Stomach (tissue), 4 donors: Measurements from ENCODE around the gene TMTC2.

ENCODE experiments used
- POLR2A ChIP-seq, 4 donors: fragments of 450-650 bp; IDR thresholded peaks; one replicate each; pipeline ENCODE4 v1.6.1; 2016; ENCODE audit warnings: antibody characterized with exemption in 4 of 4, control low read depth in 2 of 4, mild to moderate bottlenecking in 1 of 4, moderate library complexity in 1 of 4
- TF ChIP-seq, protein P1 (sequence below), 7 experiments: fragments of 450-650 bp in 4 of 7; fragments of 200-600 bp in 3 of 7; sonication (generic) in 3 of 7; IDR thresholded peaks; one replicate each; pipeline ENCODE4 v1.5.1; 2016 to 2019; ENCODE audit warnings: antibody characterized with exemption in 7 of 7, control low read depth in 2 of 7, mild to moderate bottlenecking in 1 of 7

DNA sequence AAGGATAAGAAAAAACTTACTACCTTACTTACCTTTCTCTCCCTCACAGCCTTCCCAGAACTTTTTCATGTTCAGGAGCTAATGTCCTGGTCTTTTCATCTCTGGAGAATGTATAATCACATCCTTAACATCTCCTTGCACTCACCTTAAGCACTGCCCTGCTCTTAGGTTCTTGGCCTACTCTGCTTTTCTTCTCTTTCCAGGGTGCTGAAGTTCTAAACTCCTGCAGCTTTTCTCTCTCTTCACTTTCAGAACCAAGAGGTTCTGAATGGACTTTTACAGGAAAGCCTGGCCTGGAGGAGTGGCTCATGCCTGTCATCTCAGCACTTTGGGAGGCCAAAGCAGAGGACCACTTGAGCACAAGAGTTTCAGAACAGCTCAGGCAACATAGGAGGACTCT is 101.9 kb downstream of the TMTC2 start:
- TF ChIP-seq, protein P1, sequence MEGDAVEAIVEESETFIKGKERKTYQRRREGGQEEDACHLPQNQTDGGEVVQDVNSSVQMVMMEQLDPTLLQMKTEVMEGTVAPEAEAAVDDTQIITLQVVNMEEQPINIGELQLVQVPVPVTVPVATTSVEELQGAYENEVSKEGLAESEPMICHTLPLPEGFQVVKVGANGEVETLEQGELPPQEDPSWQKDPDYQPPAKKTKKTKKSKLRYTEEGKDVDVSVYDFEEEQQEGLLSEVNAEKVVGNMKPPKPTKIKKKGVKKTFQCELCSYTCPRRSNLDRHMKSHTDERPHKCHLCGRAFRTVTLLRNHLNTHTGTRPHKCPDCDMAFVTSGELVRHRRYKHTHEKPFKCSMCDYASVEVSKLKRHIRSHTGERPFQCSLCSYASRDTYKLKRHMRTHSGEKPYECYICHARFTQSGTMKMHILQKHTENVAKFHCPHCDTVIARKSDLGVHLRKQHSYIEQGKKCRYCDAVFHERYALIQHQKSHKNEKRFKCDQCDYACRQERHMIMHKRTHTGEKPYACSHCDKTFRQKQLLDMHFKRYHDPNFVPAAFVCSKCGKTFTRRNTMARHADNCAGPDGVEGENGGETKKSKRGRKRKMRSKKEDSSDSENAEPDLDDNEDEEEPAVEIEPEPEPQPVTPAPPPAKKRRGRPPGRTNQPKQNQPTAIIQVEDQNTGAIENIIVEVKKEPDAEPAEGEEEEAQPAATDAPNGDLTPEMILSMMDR (IDR thresholded peaks at IDR 0.05): no peak
- TF ChIP-seq POLR2A (IDR thresholded peaks at IDR 0.05): no peak
